NCI-H2081 (cell line): ENCODE measurements around the gene GRK5.
A peak's percentile ranks its signal among the peaks of the same experiment; 100 is the strongest.

Experiments used
- DNase-seq, 2 experiments: peaks; one replicate each; lab custom pipeline; 2025; lab: John Stamatoyannopoulos, UW

The GRK5 gene

GRCh38 chr10:119297207-119297968 is 90.0 kb downstream of the GRK5 start:
- DNase-seq, result no peak

- no peak for DNase-seq
Observed at GRCh38 chr10:119298810-119299209, 91.4 kb downstream of the GRK5 start.

GRCh38 chr10:119299531-119299930 is 92.2 kb downstream of the GRK5 start:
- no peak for DNase-seq

- DNase-seq, result no peak
Observed at GRCh38 chr10:119301397-119301796, 94.0 kb downstream of the GRK5 start.

- no peak for DNase-seq
Observed at GRCh38 chr10:119302172-119302571, 94.8 kb downstream of the GRK5 start.

- DNase-seq, result peak in 1 of 2 experiments; percentile 25
Observed at GRCh38 chr10:119302591-119303253, 95.4 kb downstream of the GRK5 start.

- DNase-seq, result no peak
Observed at GRCh38 chr10:119303886-119304285, 96.5 kb downstream of the GRK5 start.

GRCh38 chr10:119304541-119304940 is 97.2 kb downstream of the GRK5 start:
- DNase-seq, result no peak

- peak in 1 of 2 experiments; percentile 5 for DNase-seq
Observed at GRCh38 chr10:119305860-119306513, 98.6 kb downstream of the GRK5 start.

- DNase-seq, result no peak
Observed at GRCh38 chr10:119306514-119306951, 99.2 kb downstream of the GRK5 start.

GRCh38 chr10:119306986-119307392 is 99.6 kb downstream of the GRK5 start:
- no peak for DNase-seq

- DNase-seq, result no peak
Observed at GRCh38 chr10:119308089-119308488, 100.7 kb downstream of the GRK5 start.

GRCh38 chr10:119308551-119309422 is 101.4 kb downstream of the GRK5 start:
- DNase-seq, result no peak

- no peak for DNase-seq
Observed at GRCh38 chr10:119309423-119309770, 102.0 kb downstream of the GRK5 start.

GRCh38 chr10:119310806-119311205 is 103.4 kb downstream of the GRK5 start:
- no peak for DNase-seq

- no peak for DNase-seq
Observed at GRCh38 chr10:119312241-119312640, 104.9 kb downstream of the GRK5 start.

GRCh38 chr10:119313024-119313423 is 105.7 kb downstream of the GRK5 start:
- DNase-seq, result no peak

- no peak for DNase-seq
Observed at GRCh38 chr10:119313644-119314043, 106.3 kb downstream of the GRK5 start.

- DNase-seq, result no peak
Observed at GRCh38 chr10:119314061-119314460, 106.7 kb downstream of the GRK5 start.

GRCh38 chr10:119314486-119314885 is 107.1 kb downstream of the GRK5 start:
- no peak for DNase-seq

- no peak for DNase-seq
Observed at GRCh38 chr10:119315128-119316001, 108.0 kb downstream of the GRK5 start.
